ENCODE results near the gene CNTD1.

CNTD1 gene

GRCh38 chr17:42779936-42780850, 18.5 kb upstream of the CNTD1 start, which contains the start of gene WNK4:
Gene WNK4 (plus strand): TSS chr17:42780610. CDS start chr17:42780699, 89 bp downstream.
- no peak for DNase-seq

GRCh38 chr17:42780851-42781638, 17.6 kb upstream of the CNTD1 start:
- no peak for DNase-seq

GRCh38 chr17:42781639-42782165, 17.0 kb upstream of the CNTD1 start:
- DNase-seq: no peak

- DNase-seq: no peak
Measured at GRCh38 chr17:42782166-42783061, 16.2 kb upstream of the CNTD1 start.

DNA sequence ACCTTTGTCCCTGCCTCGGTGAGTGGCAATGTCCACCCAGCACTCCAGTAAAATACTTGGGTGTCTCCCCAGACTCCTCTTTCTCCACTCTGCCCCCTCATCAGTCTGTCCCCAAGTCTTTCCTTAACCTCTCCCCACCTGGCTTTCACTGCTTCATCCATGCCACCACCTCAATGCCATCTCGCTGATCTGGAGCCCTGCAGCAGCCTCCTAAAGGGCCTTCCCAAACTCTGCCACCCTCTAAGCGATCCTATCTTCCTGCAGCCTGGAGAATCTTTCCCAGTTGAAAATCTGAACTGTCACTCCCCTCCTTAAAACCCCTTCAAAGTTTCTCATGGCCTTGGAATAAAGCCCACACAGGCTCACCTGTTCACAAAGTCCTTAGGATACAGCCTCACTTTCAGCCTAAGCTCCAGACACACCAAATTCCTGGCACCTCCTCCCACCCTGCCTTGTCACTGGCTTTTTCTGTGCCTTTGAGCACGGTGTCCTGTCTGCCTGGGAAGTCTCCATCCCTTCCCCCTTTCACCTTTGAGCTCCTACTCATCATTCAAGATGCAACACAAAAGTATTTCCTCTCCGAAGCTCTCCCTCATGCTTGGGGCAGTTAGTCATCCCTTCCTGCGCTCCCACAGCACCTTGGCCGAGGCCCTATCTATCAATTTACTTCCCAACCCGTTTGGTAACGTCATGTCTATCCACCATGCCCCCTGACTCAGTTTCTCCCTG, 15.4 kb upstream of the CNTD1 start:
- no peak for DNase-seq

DNA sequence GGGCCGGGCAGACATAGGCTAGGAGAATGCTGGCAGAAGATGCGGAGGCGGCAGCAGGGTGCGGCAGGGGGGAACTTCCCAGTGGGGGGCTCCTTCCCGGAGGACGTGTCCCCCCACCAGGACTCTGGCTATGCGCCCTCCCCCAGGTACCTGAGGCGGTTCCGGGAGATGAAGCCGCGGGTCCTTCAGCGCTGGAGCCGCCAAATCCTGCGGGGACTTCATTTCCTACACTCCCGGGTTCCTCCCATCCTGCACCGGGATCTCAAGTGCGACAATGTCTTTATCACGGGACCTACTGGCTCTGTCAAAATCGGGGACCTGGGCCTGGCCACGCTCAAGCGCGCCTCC, 14.9 kb upstream of the CNTD1 start:
- DNase-seq: no peak

DNA sequence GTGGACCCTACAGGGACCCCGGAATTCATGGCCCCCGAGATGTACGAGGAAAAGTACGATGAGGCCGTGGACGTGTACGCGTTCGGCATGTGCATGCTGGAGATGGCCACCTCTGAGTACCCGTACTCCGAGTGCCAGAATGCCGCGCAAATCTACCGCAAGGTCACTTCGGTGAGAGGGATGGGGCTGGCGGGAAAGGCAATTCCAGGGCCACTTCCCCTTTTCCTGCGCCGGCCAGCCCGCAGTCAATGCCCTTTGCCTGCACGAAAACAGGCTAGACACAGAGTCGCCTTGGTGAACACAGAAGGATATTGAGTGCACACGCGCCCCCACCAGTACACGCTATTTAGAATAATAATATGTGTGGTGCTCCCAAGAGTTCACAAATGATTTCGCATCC, 14.3 kb upstream of the CNTD1 start:
- no peak for DNase-seq

DNA sequence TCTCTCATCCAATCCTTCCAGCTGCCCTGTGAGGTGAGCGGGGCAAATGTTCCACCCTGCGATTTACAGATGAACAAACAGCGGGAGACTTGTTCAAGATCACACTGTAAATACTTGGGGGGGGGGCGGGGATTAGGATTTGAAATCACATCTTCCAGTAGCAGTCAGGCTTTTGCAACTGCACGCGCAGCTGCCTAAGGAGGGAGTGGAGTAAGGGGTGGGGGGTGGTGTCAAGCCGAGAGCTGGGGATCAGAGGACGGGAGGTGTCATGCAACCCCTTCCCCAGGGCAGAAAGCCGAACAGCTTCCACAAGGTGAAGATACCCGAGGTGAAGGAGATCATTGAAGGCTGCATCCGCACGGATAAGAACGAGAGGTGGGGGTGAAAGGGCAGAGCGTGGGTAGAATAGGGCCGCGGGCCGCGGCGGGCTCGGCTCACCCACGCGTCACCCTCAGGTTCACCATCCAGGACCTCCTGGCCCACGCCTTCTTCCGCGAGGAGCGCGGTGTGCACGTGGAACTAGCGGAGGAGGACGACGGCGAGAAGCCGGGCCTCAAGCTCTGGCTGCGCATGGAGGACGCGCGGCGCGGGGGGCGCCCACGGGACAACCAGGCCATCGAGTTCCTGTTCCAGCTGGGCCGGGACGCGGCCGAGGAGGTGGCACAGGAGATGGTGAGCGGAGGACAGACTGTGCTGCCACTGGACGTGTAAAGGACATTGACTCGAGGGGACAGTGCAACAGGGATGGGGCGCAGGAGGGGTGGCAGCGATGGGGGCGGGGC, 13.7 kb upstream of the CNTD1 start:
- DNase-seq: no peak

DNA sequence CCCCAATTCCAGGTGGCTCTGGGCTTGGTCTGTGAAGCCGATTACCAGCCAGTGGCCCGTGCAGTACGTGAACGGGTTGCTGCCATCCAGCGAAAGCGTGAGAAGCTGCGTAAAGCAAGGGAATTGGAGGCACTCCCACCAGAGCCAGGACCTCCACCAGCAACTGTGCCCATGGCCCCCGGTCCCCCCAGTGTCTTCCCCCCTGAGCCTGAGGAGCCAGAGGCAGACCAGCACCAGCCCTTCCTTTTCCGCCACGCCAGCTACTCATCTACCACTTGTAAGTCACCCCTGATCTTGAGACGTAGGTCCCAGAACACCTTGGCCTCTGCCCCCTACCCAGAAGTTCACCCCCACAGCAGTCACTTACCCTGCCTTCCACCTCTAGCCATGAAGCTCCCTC, 11.4 kb upstream of the CNTD1 start:
- no peak for DNase-seq

- DNase-seq: no peak
Measured at GRCh38 chr17:42791948-42792347, 6.7 kb upstream of the CNTD1 start.

DNA sequence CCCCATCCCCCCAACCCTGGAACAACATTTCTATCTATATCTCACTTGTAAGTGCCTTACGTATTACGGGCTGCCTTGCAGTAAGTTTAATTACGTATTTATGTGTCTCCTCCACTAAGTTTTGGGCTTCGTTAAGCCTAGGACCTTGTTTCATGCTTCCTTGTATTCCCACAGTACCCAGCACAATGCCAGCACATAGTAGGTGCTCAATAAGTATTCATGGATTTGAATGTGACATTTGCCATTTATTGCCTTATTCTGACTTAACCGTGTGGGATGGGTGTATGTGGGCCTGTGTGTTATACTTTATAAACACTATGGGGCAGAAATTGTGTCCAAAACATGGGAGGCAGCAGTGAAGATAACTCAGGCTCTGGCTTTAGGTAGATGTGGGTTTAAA, 6.1 kb upstream of the CNTD1 start:
- DNase-seq: no peak

GRCh38 chr17:42795061-42795460, 3.6 kb upstream of the CNTD1 start:
- no peak for DNase-seq

- no peak for DNase-seq
Measured at GRCh38 chr17:42795465-42795864, 3.2 kb upstream of the CNTD1 start.

- no peak for DNase-seq
Measured at GRCh38 chr17:42796066-42796758, 2.4 kb upstream of the CNTD1 start.

DNA sequence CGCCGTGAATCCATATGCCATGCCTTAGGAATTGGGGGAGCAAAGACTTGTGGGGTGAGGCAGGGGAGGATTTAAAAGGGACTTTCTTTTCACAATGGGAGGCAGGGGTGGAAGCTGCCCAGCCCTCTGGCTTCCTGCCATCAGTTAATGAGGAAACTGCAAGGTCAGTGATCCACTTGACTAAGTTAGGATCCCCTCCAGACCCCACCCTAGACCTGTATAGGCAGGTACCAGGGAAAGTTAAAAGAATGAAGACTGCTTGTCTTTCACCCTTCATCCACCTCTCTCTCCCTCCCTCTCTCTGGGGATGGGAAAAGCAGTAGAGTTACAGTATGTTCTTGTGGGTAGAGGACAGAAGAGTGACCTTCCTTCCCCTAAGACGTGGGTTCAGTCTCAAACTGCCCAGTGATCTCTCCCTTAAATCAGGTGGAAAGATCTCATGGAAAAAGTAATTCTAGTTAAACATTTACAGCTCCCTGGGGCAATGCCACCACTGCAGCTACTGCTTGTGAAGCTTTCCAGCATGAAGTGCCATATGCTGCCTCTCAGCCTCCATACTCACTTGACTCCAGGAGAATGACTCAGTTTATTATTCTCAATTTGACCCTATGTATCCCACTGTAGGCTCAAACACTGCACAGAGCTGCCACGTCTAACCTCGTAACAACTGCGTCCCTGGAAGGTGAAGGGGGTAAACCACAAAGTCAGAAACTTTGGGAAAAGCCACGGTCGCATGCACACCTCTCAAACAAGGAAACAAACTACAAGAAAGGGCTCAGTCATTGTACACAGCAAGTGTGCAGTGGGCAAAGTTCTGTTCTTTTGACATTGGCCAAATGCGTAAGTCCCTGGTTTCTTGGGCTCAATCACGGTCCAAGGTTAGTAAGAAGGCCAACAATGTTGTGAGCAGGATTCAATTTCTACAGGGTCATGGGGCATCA, 1.3 kb upstream of the CNTD1 start:
- DNase-seq: no peak

DNA sequence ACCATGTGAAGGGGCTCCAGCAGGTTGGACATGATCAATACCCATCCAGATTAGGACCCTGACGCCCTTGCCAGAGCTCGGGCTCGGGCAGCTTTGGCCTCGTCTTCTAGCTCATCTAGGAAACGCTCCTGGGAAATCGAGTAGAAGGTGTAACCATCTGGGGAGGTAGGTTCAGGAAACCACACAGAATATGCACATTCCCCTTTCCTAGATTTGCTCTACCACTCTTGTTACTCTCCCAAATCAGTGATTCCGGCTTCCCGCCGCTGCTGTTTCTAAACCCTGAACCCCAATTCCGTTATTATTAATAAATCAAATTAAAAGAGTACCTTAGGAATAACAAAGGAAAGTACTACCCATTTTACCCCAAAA, 664 bp upstream of the CNTD1 start:
- DNase-seq: no peak

DNA sequence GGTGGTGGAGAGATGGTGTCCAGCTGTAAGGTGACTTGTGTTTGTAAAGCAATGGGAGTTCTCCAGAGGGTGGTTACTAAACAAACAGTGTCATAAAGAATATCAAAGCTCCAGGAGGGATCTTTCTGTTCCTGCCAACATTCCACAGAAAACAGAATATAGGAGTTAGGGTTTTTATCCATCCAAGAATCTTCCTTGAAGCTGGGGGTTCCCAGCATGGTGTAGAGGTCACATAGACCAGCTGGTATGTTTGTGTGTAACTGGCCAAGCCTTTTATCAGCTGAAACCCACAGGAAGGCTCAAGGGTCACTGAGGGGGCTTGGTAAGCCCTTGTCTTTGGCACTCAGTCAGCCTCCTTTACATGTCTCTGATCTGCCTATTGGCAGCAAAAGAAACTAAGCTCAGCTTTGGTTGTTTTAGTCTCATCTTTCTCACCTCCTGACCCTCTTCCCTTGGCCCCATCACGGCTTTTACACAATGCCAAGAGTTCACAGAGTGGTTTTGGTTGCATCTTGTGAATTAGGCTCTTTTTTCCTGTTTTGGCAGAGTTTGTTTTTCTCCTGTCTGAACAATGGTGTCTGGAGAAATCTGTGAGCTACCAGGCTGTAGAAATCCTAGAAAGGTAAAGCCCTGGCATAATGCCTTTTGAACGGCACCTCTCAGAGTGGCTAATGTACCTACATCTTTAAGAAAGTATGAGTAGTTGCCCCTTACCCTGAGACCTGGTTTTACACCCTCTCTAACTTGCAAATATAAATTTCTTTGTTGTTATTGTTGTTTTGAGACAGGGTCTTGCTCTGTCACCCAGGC, 4.6 kb downstream of the CNTD1 start:
- DNase-seq: no peak

- DNase-seq: no peak
Measured at GRCh38 chr17:42804918-42805367, 6.3 kb downstream of the CNTD1 start.

- no peak for DNase-seq
Measured at GRCh38 chr17:42806249-42806648, 7.6 kb downstream of the CNTD1 start.
